SK-N-MC (cell line): Measurements from ENCODE around the gene ZNF791.
A peak's percentile ranks its signal among the peaks of the same experiment; 100 is the strongest.
"Not testable (repeated sequence)": the region's sequence is repeated elsewhere in the genome, so short reads cannot be mapped to it uniquely, and the experiment has no call there.

Experiments
- DNase-seq: peaks from one replicate; pipeline ENCODE4 v3.0.0-alpha.2; 2011; ENCODE audit warnings: low read depth, low spot score
- H3K27ac ChIP-seq: fragments of 200-600 bp; sonication (generic); 2 replicates; pipeline ENCODE4 v1.5.1; 2016; ENCODE audit warnings: mixed run types
- H3K36me3 ChIP-seq: fragments of 200-600 bp; sonication (generic); 2 replicates; pipeline ENCODE4 v1.6.1; 2017; ENCODE audit warnings: antibody characterized with exemption, low read length, mixed read lengths; ENCODE audit not compliant: insufficient read depth
- H3K4me3 ChIP-seq: fragments of 200-600 bp; sonication (generic); 2 replicates; pipeline ENCODE4 v1.5.1; 2016
- H3K9ac ChIP-seq: fragments of 200-600 bp; sonication (generic); 2 replicates; pipeline ENCODE4 v1.8.0; 2017; ENCODE audit warnings: mixed run types, mixed read lengths; ENCODE audit not compliant: insufficient read length
- H3K9me3 ChIP-seq: fragments of 200-600 bp; sonication (generic); 2 replicates; pipeline ENCODE4 v1.6.1; 2017; ENCODE audit warnings: low read depth, mild to moderate bottlenecking, antibody characterized with exemption, low read length, moderate library complexity, mixed read lengths
- EZH2 ChIP-seq: fragments of 200-600 bp; sonication (generic); IDR thresholded peaks from one replicate; pipeline ENCODE4 v1.6.1; 2017; ENCODE audit warnings: antibody characterized with exemption
- FOXP2 ChIP-seq: optimal IDR thresholded peaks from 2 replicates; pipeline ENCODE3; 2011; ENCODE audit warnings: mild to moderate bottlenecking, moderate library complexity; ENCODE audit not compliant: insufficient read depth; ENCODE audit errors: extremely low read length, control extremely low read depth
- POLR2AphosphoS5 ChIP-seq: IDR thresholded peaks from 2 replicates; pipeline ENCODE4 v1.6.1; 2012; ENCODE audit warnings: mild to moderate bottlenecking, low read depth, low read length, borderline replicate concordance

ZNF791 gene

DNA sequence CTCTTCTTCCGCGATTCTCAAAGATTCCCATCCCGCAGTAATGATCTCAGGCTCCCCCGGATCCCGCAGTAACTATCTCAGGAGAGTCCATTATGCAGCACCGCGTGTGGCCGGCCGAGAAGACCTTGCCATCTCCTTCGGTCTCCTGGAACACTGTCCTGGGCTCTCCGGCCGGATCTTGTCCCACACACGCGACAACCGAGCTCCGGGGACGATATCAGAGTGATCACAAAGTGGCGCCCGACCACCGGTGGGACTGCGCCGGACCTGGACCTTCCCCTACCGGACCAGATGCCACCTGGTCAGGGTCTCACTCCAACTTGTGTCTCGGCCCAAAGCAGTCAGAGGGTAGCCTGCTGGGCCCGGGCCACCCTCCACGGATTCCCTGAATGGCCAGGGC is 31.8 kb downstream of the ZNF791 start:
- no peaks in the 10 kb centered on the region for H3K9me3 ChIP-seq
- TF ChIP-seq EZH2 = no peak
- TF ChIP-seq POLR2AphosphoS5 = no peak
- no peak for TF ChIP-seq FOXP2
- DNase-seq = no peak
- H3K36me3 ChIP-seq = no peaks in the 10 kb centered on the region
- no peak overlapping the region for H3K27ac ChIP-seq
- no peak overlapping the region for H3K4me3 ChIP-seq
- H3K9ac ChIP-seq = no peak overlapping the region

DNA sequence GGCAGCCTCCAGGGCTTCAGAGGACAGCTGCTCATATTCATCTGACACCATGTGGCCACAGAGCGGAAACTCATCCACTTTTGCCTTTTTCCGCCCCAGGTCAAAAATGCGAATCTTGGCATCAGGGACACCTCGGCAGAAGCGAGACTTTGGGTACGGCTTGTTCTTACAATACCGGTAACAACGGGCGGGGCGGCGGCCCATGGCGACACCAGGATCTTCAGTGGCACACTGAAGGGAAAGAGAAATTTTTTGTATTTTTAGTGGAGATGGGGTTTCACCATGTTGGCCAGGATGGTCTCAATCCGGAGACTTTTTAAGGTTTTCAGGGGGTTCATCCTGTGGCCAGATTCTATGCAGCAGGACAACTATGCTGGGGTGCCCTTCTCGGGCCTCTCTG is 33.0 kb downstream of the ZNF791 start:
- DNase-seq, H3K9ac ChIP-seq, H3K27ac ChIP-seq, H3K9me3 ChIP-seq, H3K4me3 ChIP-seq, H3K36me3 ChIP-seq: not testable (repeated sequence)

DNA sequence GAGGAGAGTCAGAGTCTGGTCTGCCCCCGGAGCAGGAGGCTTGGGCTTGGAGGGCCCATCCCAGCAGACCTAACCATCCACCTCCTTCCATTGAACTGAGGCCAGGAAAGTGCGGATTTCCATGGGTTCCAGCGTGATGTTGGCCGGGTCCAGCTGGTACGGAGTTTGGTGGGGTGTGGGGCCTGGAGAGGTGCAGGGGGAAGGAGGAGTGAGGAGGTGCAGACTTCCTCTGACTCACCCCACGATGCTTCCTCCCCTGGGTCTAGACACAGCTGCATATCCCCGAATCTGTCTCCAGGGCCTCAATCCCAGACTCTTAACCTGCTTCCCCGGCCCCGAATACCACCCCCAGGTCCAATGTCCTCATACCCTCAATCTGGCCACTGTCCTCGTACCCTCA is 35.8 kb downstream of the ZNF791 start:
- no peak overlapping the region for H3K4me3 ChIP-seq
- no peak overlapping the region for H3K27ac ChIP-seq
- DNase-seq = no peak
- TF ChIP-seq FOXP2 = no peak
- TF ChIP-seq POLR2AphosphoS5 = no peak
- TF ChIP-seq EZH2 = no peak
- no peaks in the 10 kb centered on the region for H3K9me3 ChIP-seq
- no peak overlapping the region for H3K9ac ChIP-seq
- H3K36me3 ChIP-seq = no peaks in the 10 kb centered on the region

DNA sequence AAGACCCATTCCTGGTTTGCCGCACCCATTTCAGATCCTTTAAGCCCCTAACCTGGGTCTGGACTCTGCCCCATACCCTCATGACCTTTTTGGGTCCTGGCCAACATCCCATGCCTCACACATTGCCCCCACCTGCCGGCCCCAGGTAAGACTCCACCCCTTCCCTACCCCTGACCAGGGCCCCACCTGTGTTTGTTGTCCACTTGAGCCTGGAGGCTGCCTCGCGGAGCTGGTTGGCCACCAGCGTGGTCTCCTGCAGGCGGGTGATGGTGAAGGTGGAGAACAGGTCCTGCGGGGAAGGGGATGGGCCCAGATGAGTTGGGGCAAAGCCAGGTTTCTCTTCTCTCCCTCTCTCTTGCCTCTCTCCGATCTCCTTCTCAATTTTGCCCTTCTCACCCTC is 36.3 kb downstream of the ZNF791 start:
- Histone ChIP-seq H3K27ac (no peak overlapping the region), H3K4me3 (no peak overlapping the region), H3K9ac (no peak overlapping the region), H3K9me3 (no peaks in the 10 kb centered on the region), H3K36me3 (no peaks in the 10 kb centered on the region)
- DNase-seq = no peak
- TF ChIP-seq POLR2AphosphoS5 = no peak
- no peak for TF ChIP-seq FOXP2
- TF ChIP-seq EZH2 = no peak

DNA sequence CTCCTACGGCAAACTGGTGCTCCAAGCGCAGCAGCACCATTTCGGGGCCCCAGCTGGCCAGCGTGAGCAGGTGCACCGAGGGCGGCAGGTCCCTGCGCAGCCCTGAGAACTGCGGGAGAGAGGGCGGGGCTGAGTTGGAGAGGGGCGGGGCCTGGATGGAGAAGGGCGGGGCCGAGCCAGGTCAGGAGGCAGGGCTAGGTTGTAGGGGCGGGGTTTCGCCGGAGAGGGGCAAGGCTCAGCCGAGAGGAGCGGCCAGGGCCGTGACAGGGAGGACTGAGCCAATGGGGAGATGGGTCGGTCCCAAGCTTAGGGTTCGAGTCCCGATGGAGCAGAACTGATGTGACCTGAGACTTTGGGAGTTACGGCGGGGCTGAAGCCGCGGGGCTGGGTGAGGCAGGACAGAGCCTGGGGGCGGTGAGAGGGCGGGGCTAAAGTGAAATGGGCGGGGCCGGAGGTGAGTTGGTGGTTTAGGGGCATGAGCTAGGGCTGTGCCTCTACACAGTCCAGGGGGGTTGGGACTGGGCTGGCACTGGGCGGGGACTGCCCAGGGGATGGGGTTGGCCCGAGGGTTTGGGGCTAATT is 36.9 kb downstream of the ZNF791 start:
- DNase-seq = no peak
- H3K9ac ChIP-seq = no peak overlapping the region
- H3K27ac ChIP-seq = no peak overlapping the region
- TF ChIP-seq EZH2 (no peak), POLR2AphosphoS5 (no peak), FOXP2 (no peak)
- H3K9me3 ChIP-seq = no peaks in the 10 kb centered on the region
- peak overlapping the region; percentile 52 for H3K4me3 ChIP-seq
- H3K36me3 ChIP-seq = no peaks in the 10 kb centered on the region

DNA sequence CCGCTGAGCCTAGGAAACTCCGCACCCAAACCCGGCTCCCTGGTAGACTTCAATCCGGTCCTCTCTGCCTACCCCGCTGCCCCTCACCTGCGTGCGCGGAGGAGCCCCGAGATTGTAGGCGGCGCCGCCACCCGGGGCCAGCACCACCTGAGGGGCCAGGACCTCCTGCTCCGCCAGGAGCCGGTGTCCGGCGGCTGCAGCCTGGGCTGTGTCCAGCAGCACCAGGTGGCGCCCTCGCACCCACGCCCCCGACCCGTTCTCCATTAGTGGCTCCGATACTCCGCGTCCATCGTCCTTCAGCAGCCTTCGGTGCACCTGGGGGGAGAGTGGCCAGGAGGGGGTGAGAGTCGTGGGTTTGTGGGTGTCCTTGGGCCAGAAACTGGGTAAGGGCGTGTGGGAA is 37.4 kb downstream of the ZNF791 start:
- H3K27ac ChIP-seq = no peak overlapping the region
- TF ChIP-seq POLR2AphosphoS5 (no peak), FOXP2 (no peak), EZH2 (no peak)
- no peak overlapping the region for H3K9ac ChIP-seq
- no peaks in the 10 kb centered on the region for H3K9me3 ChIP-seq
- H3K4me3 ChIP-seq = no peak overlapping the region
- no peaks in the 10 kb centered on the region for H3K36me3 ChIP-seq
- DNase-seq = no peak

DNA sequence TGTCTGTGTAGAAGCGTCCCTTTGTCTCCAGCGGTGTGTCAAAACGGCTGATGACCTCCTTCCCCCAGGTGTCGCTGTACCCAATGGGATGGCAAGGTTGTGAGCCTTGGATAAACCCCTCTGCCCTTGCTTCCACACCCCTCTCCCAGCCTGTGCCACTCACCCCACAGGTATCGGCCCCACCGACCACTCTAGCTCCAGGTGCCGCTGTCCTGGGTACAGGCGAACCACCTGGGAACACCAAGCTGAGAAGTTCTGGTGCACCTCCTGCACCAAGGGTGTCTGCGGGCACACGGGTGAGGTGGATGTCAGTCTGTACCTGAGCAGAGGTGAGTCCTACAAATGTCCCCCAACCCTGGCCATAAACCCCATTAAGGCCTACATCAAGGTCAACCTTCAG is 39.2 kb downstream of the ZNF791 start:
- no peak overlapping the region for H3K4me3 ChIP-seq
- no peaks in the 10 kb centered on the region for H3K36me3 ChIP-seq
- H3K9me3 ChIP-seq = no peaks in the 10 kb centered on the region
- TF ChIP-seq EZH2 (no peak), POLR2AphosphoS5 (no peak), FOXP2 (no peak)
- H3K27ac ChIP-seq = no peak overlapping the region
- H3K9ac ChIP-seq = no peak overlapping the region
- DNase-seq = no peak

DNA sequence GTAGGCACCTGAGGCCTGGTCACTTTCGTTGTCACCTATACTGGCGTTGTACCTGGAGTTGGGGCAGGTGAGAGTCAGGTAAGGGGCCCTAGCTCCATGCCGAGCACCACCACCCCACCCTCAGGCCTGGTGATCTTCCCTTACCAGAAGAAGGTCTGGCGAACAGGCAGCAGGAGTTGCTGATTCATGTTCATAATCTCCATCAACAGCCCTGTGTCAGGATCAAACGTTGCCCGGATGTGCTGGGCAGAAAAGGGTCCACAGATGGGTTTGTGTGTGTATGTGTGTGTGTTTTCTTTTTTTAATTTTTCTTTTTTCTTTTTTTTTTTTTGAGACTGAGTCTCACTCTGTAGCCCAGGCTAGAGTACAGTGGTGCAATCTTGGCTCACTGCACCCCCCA is 41.5 kb downstream of the ZNF791 start:
- no peaks in the 10 kb centered on the region; the same call in 1 of the 2 replicates for H3K36me3 ChIP-seq
- TF ChIP-seq POLR2AphosphoS5 = no peak
- DNase-seq = no peak
- H3K9ac ChIP-seq = no peak overlapping the region
- H3K27ac ChIP-seq = no peak overlapping the region
- H3K4me3 ChIP-seq = no peak overlapping the region
- no peaks in the 10 kb centered on the region for H3K9me3 ChIP-seq

DNA sequence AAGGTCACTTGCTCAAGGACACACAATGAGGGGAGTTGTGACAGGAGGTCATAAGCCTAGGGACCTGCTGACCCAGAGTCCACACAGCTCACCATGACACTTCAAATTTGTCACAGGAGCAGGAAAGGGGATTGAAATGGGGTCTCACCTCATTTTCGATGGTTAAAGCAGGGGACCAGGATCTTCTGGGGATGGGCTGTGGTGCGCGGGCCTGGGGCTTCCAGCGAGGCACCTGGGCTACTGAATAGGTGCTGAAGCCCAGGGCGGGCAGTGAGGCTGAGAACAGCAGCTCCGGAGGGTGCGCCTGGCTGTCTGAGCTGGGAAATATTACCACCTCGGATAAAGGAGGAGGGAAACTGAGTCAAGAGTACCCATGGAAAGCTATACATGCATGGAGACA is 44.8 kb downstream of the ZNF791 start:
- H3K27ac ChIP-seq = no peak overlapping the region
- H3K9me3 ChIP-seq = no peaks in the 10 kb centered on the region
- DNase-seq = no peak
- H3K4me3 ChIP-seq = no peak overlapping the region
- no peak overlapping the region for H3K9ac ChIP-seq
- TF ChIP-seq FOXP2 (no peak), POLR2AphosphoS5 (no peak), EZH2 (no peak)
- H3K36me3 ChIP-seq = peaks cover 3% of the 10 kb centered on the region; the same call in 1 of the 2 replicates
